ENCODE results near the gene CFAP99. TPM values are rescaled to one million over a fixed set of nuclear protein-coding genes. Genes with fewer than 3 reads are reported as not detected.
A peak's percentile ranks its signal among the peaks of the same experiment; 100 is the strongest.
"Not testable (repeated sequence)": the region's sequence is repeated elsewhere in the genome, so short reads cannot be mapped to it uniquely, and the experiment has no call there.

The CFAP99 gene
- total and polyA plus RNA-seq, 8 donors: 0.41 to 2.6 (median 1.4) TPM

- intact Hi-C loops (cut with DNase I): no loop called here
- Histone ChIP-seq H3K4me3 (no peak overlapping the region), H3K36me3 (no peaks in the 10 kb centered on the region), H3K27me3 (peaks cover 0 to 48% of the 10 kb centered on the region in 2 donors), H3K4me1 (peaks cover 3 to 17% of the 10 kb centered on the region in 2 donors), H3K9me3 (no peaks in the 10 kb centered on the region), H3K27ac (no peak overlapping the region)
- ATAC-seq (no peak), DNase-seq (no peak)
- TF ChIP-seq CTCF (IDR thresholded peaks at IDR 0.05): no peak
These were observed 42.6 kb downstream of the CFAP99 start for GRCh38 chr4:2461246-2461960.

GRCh38 chr4:2462218-2462991, 43.6 kb downstream of the CFAP99 start:
- DNase-seq: peak; percentile 59 to 89 (median 73)
- no peaks in the 10 kb centered on the region for H3K36me3 ChIP-seq
- peaks cover 0 to 48% of the 10 kb centered on the region in 2 donors for H3K27me3 ChIP-seq
- H3K4me3 ChIP-seq: peak overlapping the region; percentile 44 to 46
- peak; percentile 49 to 58 for TF ChIP-seq CTCF (IDR thresholded peaks at IDR 0.05)
- peaks cover 3 to 17% of the 10 kb centered on the region in 2 donors for H3K4me1 ChIP-seq
- intact Hi-C loops (cut with DNase I): no loop called here
- H3K27ac ChIP-seq: peak overlapping the region in 1 of 2 donors; percentile 18
- peak; percentile 96 for ATAC-seq
- no peaks in the 10 kb centered on the region for H3K9me3 ChIP-seq

GRCh38 chr4:2462992-2463762, 44.4 kb downstream of the CFAP99 start:
- DNase-seq (no peak), ATAC-seq (no peak)
- Histone ChIP-seq H3K4me1 (peaks cover 10 to 24% of the 10 kb centered on the region in 2 donors), H3K36me3 (no peaks in the 10 kb centered on the region), H3K27ac (no peak overlapping the region), H3K4me3 (peak overlapping the region; percentile 44 to 46), H3K9me3 (no peaks in the 10 kb centered on the region), H3K27me3 (peaks cover 0 to 48% of the 10 kb centered on the region in 2 donors)
- no peak for TF ChIP-seq CTCF (IDR thresholded peaks at IDR 0.05)
- intact Hi-C loops (cut with DNase I): no loop called here

GRCh38 chr4:2465032-2465431, 46.3 kb downstream of the CFAP99 start:
- no peak for DNase-seq
- Histone ChIP-seq H3K27ac (no peak overlapping the region), H3K9me3 (no peaks in the 10 kb centered on the region), H3K27me3 (peaks cover 0 to 33% of the 10 kb centered on the region in 2 donors), H3K4me3 (no peak overlapping the region), H3K4me1 (peaks cover 12 to 29% of the 10 kb centered on the region in 2 donors), H3K36me3 (no peaks in the 10 kb centered on the region)
- intact Hi-C loops (cut with DNase I): no loop called here
- ATAC-seq: no peak
- TF ChIP-seq CTCF (IDR thresholded peaks at IDR 0.05): no peak

GRCh38 chr4:2465544-2465943, 46.8 kb downstream of the CFAP99 start:
- H3K4me3 ChIP-seq; intact Hi-C loops (cut with DNase I); H3K27ac ChIP-seq: not testable (repeated sequence)

More at GRCh38 chr4:2465544-2465943, 46.8 kb downstream of the CFAP99 start:
- H3K4me1 ChIP-seq: peaks cover 17 to 34% of the 10 kb centered on the region in 2 donors
- DNase-seq, H3K9me3 ChIP-seq, H3K36me3 ChIP-seq, ATAC-seq: not testable (repeated sequence)
- peaks cover 0 to 33% of the 10 kb centered on the region in 2 donors for H3K27me3 ChIP-seq
